Natural killer cell (primary cell): ENCODE data around the gene UGT1A8. TPM values are rescaled to one million over a fixed set of nuclear protein-coding genes. Genes with fewer than 3 reads are reported as not detected.
"Not testable (repeated sequence)": the region's sequence is repeated elsewhere in the genome, so short reads cannot be mapped to it uniquely, and the experiment has no call there.

Experiments
- ATAC-seq, 3 donors: fragments of 150-1000 bp in 2 of 3; fragments of 200-7000 bp in 1 of 3; cut with Tn5 transposase; 1 replicate in 1 of 3; 2 replicates in 2 of 3; pipeline ENCODE4 v1.10.0; 2021; ENCODE audit warnings: mild to moderate bottlenecking in 2 of 3, moderate library complexity in 2 of 3
- DNase-seq, 2 donors: peaks; one replicate each; pipeline versions ENCODE4 v3.0.0 to v3.0.0-alpha.2; 2013 to 2021; ENCODE audit warnings: mixed read lengths in 1 of 2
- H3K27ac ChIP-seq: one replicate; pipeline ENCODE4 v1.5.1; 2013; ENCODE audit warnings: mild to moderate bottlenecking, low read length
- H3K27me3 ChIP-seq: one replicate; pipeline ENCODE4 v1.6.1; 2013; ENCODE audit warnings: low read length; ENCODE audit not compliant: control insufficient read depth, insufficient read depth
- H3K36me3 ChIP-seq: one replicate; pipeline ENCODE4 v1.6.1; 2013; ENCODE audit warnings: low read length; ENCODE audit not compliant: control insufficient read depth, insufficient read depth
- H3K4me1 ChIP-seq: one replicate; pipeline ENCODE4 v1.6.1; 2013; ENCODE audit warnings: low read length; ENCODE audit not compliant: control insufficient read depth, insufficient read depth
- H3K4me3 ChIP-seq: one replicate; pipeline ENCODE4 v1.5.1; 2013; ENCODE audit warnings: low read length
- H3K9me3 ChIP-seq: one replicate; pipeline ENCODE4 v1.6.1; 2013; ENCODE audit warnings: low read length; ENCODE audit not compliant: control insufficient read depth, insufficient read depth
- H3K27ac Mint-ChIP-seq, 2 donors: one replicate each; pipeline ENCODE4 v1.8.0; 2022; ENCODE audit warnings: mild to moderate bottlenecking in 2 of 2, mixed read lengths in 2 of 2, moderate library complexity in 1 of 2
- H3K27me3 Mint-ChIP-seq, 2 donors: one replicate each; pipeline ENCODE4 v1.8.0; 2022; ENCODE audit warnings: low read depth in 2 of 2, mixed read lengths in 2 of 2
- H3K36me3 Mint-ChIP-seq: one replicate; pipeline ENCODE4 v1.8.0; 2022; ENCODE audit warnings: mixed read lengths
- H3K4me1 Mint-ChIP-seq, 2 donors: one replicate each; pipeline ENCODE4 v1.8.0; 2022; ENCODE audit warnings: mixed read lengths in 2 of 2
- H3K4me3 Mint-ChIP-seq: one replicate; pipeline ENCODE4 v1.8.0; 2022; ENCODE audit warnings: mild to moderate bottlenecking, moderate library complexity, mixed read lengths
- H3K9me3 Mint-ChIP-seq, 2 donors: one replicate each; pipeline ENCODE4 v1.8.0; 2022; ENCODE audit warnings: mixed read lengths in 2 of 2
- CTCF ChIP-seq: fragments of 200-600 bp; IDR thresholded peaks from one replicate; pipeline ENCODE4 v1.8.0; 2022; ENCODE audit warnings: antibody characterized with exemption
- WGBS: methylation state at CpG from one replicate; pipeline ENCODE4 v1.1.7; 2013; ENCODE audit warnings: missing lambda C conversion rate; ENCODE audit not compliant: insufficient coverage; 5-methylcytosine and 5-hydroxymethylcytosine counted together
- intact Hi-C: fragments of 100-400 bp; cut with micrococcal nuclease; formaldehyde crosslinking; loops from one replicate; pipeline ENCODE4 v1.14.2; 2022
- total RNA-seq, 4 donors: library from RNA; stranded (reverse); fragments of 120-200 nt in 1 of 4; gene quantifications; one replicate each; pipeline versions ENCODE4 v1.2.3 to v1.2.4, GENCODE V29; 2013 to 2022

UGT1A8 gene
- total RNA-seq, 3 donors from 2014 or later (not counting 1 experiment from before 2014, with no cell fraction given) = not detected

GRCh38 chr2:233638836-233639235 is 21.4 kb downstream of the UGT1A8 start:
- no peaks in the 10 kb centered on the region for H3K36me3 Mint-ChIP-seq
- Histone ChIP-seq H3K4me3 (no peak overlapping the region), H3K4me1 (no peaks in the 10 kb centered on the region), H3K9me3 (no peaks in the 10 kb centered on the region), H3K27ac (no peak overlapping the region), H3K27me3 (no peaks in the 10 kb centered on the region), H3K36me3 (no peaks in the 10 kb centered on the region)
- intact Hi-C loops = no loop called here
- H3K4me1 Mint-ChIP-seq = no peaks in the 10 kb centered on the region
- ATAC-seq = peak in 1 of 3 donors; percentile 39
- H3K27me3 Mint-ChIP-seq = peaks cover 17 to 34% of the 10 kb centered on the region in 2 donors
- TF ChIP-seq CTCF = no peak
- no peak overlapping the region for H3K27ac Mint-ChIP-seq
- DNase-seq = no peak
- no peaks in the 10 kb centered on the region for H3K9me3 Mint-ChIP-seq
- 64% methylated on average over 3 of the region's 5 CpGs for WGBS
- no peak overlapping the region for H3K4me3 Mint-ChIP-seq

GRCh38 chr2:233639860-233640259 is 22.4 kb downstream of the UGT1A8 start:
- Histone ChIP-seq H3K27ac (no peak overlapping the region), H3K36me3 (no peaks in the 10 kb centered on the region), H3K27me3 (no peaks in the 10 kb centered on the region), H3K4me3 (no peak overlapping the region), H3K9me3 (no peaks in the 10 kb centered on the region), H3K4me1 (no peaks in the 10 kb centered on the region)
- DNase-seq (peak in 1 of 2 donors; percentile 25), ATAC-seq (no peak)
- H3K27ac Mint-ChIP-seq = no peak overlapping the region
- H3K27me3 Mint-ChIP-seq = peaks cover 16 to 31% of the 10 kb centered on the region in 2 donors
- H3K36me3 Mint-ChIP-seq = no peaks in the 10 kb centered on the region
- H3K4me1 Mint-ChIP-seq = no peaks in the 10 kb centered on the region
- H3K4me3 Mint-ChIP-seq = no peak overlapping the region
- no peaks in the 10 kb centered on the region for H3K9me3 Mint-ChIP-seq
- intact Hi-C loops = no loop called here
- TF ChIP-seq CTCF = no peak

GRCh38 chr2:233643128-233643527 is 25.7 kb downstream of the UGT1A8 start:
- Mint-ChIP-seq H3K4me3 (no peak overlapping the region), H3K9me3 (peaks cover 0 to 5% of the 10 kb centered on the region in 2 donors), H3K27me3 (peaks cover 8 to 12% of the 10 kb centered on the region in 2 donors), H3K36me3 (peaks cover 9% of the 10 kb centered on the region), H3K27ac (no peak overlapping the region), H3K4me1 (peaks cover 0 to 16% of the 10 kb centered on the region in 2 donors)
- Histone ChIP-seq H3K4me3 (no peak overlapping the region), H3K4me1 (no peaks in the 10 kb centered on the region), H3K9me3 (peaks cover 7% of the 10 kb centered on the region), H3K36me3 (no peaks in the 10 kb centered on the region), H3K27me3 (no peaks in the 10 kb centered on the region), H3K27ac (no peak overlapping the region)
- DNase-seq = no peak
- TF ChIP-seq CTCF = no peak
- 88% methylated on average over 1 of the region's 1 CpG for WGBS
- intact Hi-C loops = no loop called here
- ATAC-seq = no peak

- H3K9me3 ChIP-seq, DNase-seq, H3K9me3 Mint-ChIP-seq, H3K36me3 ChIP-seq, H3K27ac Mint-ChIP-seq, H3K36me3 Mint-ChIP-seq, H3K4me3 ChIP-seq, H3K4me3 Mint-ChIP-seq, H3K27me3 ChIP-seq, intact Hi-C loops, ATAC-seq, H3K27ac ChIP-seq, H3K4me1 ChIP-seq: not testable (repeated sequence)
- Mint-ChIP-seq H3K4me1 (peaks cover 0 to 16% of the 10 kb centered on the region in 2 donors), H3K27me3 (peaks cover 8 to 12% of the 10 kb centered on the region in 2 donors)
- WGBS = 88% methylated on average over 3 of the region's 3 CpGs
Observed at GRCh38 chr2:233646033-233646432, 28.6 kb downstream of the UGT1A8 start.
